Measurements from ENCODE around the gene DIP2B. TPM values are rescaled to one million over a fixed set of nuclear protein-coding genes. Genes with fewer than 3 reads are reported as not detected.

Gene DIP2B
- total RNA-seq, 1 donor from 2014 or later, result 37.1 TPM

- Histone ChIP-seq H3K4me3 (no peak overlapping the region), H3K79me2 (ENCODE audit: low read depth) (no peaks in the 10 kb centered on the region), H3F3A (ENCODE audit: low read depth) (no peaks in the 10 kb centered on the region), H3K36me3 (peaks cover 11% of the 10 kb centered on the region), H3K9ac (no peak overlapping the region), H3K4me2 (no peak overlapping the region), H2AFZ (replicated peaks) (no peak overlapping the region), H3K9me3 (ENCODE audit: low read depth) (no peaks in the 10 kb centered on the region), H3K27me3 (no peaks in the 10 kb centered on the region), H3K27ac (no peak overlapping the region), H4K20me1 (ENCODE audit: low read depth) (no peaks in the 10 kb centered on the region), H3K4me1 (no peaks in the 10 kb centered on the region)
- no peak overlapping the region for H3K4me3 Mint-ChIP-seq
- DNase-seq (ENCODE audit: low spot score), result no peak
- no peaks in the 10 kb centered on the region for H3K27me3 Mint-ChIP-seq (ENCODE audit: insufficient read depth, low read depth)
- H3K27ac Mint-ChIP-seq, result no peak overlapping the region
- H3K4me1 Mint-ChIP-seq, result no peaks in the 10 kb centered on the region
- H3K9me3 Mint-ChIP-seq, result no peaks in the 10 kb centered on the region
- TF ChIP-seq EZH2 (IDR thresholded peaks at IDR 0.05) (no peak), EZH2phosphoT487 (IDR thresholded peaks at IDR 0.05) (no peak)
- TF ChIP-seq, protein P1, sequence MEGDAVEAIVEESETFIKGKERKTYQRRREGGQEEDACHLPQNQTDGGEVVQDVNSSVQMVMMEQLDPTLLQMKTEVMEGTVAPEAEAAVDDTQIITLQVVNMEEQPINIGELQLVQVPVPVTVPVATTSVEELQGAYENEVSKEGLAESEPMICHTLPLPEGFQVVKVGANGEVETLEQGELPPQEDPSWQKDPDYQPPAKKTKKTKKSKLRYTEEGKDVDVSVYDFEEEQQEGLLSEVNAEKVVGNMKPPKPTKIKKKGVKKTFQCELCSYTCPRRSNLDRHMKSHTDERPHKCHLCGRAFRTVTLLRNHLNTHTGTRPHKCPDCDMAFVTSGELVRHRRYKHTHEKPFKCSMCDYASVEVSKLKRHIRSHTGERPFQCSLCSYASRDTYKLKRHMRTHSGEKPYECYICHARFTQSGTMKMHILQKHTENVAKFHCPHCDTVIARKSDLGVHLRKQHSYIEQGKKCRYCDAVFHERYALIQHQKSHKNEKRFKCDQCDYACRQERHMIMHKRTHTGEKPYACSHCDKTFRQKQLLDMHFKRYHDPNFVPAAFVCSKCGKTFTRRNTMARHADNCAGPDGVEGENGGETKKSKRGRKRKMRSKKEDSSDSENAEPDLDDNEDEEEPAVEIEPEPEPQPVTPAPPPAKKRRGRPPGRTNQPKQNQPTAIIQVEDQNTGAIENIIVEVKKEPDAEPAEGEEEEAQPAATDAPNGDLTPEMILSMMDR (IDR thresholded peaks at IDR 0.05), result no peak
- peaks cover 26% of the 10 kb centered on the region for H3K36me3 Mint-ChIP-seq
Measured at GRCh38 chr12:50477241-50477832, 27.4 kb upstream of the DIP2B start.

DNA sequence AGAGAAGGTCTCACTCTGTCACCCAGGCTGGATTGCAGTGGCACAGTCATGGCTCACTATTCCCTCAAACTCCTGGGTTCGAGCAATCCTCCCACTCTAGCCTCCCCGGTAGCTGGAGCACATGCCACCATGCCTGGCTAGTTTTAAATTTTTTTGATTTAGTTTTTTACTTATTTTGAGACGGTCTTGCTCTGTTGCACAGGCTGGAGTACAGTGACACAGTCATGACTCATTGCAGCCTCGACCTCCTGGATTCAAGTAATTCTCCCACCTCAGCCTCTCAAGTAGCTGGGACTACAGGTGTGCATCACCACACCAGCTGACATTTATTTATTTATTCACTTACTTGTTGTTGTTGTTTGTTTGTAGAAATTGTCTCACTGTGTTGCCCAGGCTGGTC, 22.2 kb upstream of the DIP2B start:
- no peak for DNase-seq (ENCODE audit: low spot score)
- Histone ChIP-seq H3K36me3 (no peaks in the 10 kb centered on the region), H3F3A (ENCODE audit: low read depth) (no peaks in the 10 kb centered on the region), H3K27me3 (no peaks in the 10 kb centered on the region), H3K4me1 (no peaks in the 10 kb centered on the region), H3K9me3 (ENCODE audit: low read depth) (no peaks in the 10 kb centered on the region), H3K27ac (no peak overlapping the region), H3K4me2 (no peak overlapping the region), H3K79me2 (ENCODE audit: low read depth) (no peaks in the 10 kb centered on the region), H3K9ac (no peak overlapping the region), H3K4me3 (no peak overlapping the region), H2AFZ (replicated peaks) (no peak overlapping the region), H4K20me1 (ENCODE audit: low read depth) (no peaks in the 10 kb centered on the region)
- peaks cover 2% of the 10 kb centered on the region for H3K9me3 Mint-ChIP-seq
- H3K4me1 Mint-ChIP-seq, result no peaks in the 10 kb centered on the region
- no peak overlapping the region for H3K4me3 Mint-ChIP-seq
- H3K27ac Mint-ChIP-seq, result no peak overlapping the region
- H3K36me3 Mint-ChIP-seq, result peaks cover 1% of the 10 kb centered on the region
- TF ChIP-seq EZH2phosphoT487 (IDR thresholded peaks at IDR 0.05) (no peak), EZH2 (IDR thresholded peaks at IDR 0.05) (no peak)
- TF ChIP-seq, protein P1 (IDR thresholded peaks at IDR 0.05), result no peak
- H3K27me3 Mint-ChIP-seq (ENCODE audit: insufficient read depth, low read depth), result no peaks in the 10 kb centered on the region

- no peaks in the 10 kb centered on the region for H4K20me1 ChIP-seq (ENCODE audit: low read depth)
- no peaks in the 10 kb centered on the region for H3K79me2 ChIP-seq (ENCODE audit: low read depth)
- no peak overlapping the region for H3K27ac ChIP-seq
- TF ChIP-seq EZH2 (IDR thresholded peaks at IDR 0.05) (no peak), EZH2phosphoT487 (IDR thresholded peaks at IDR 0.05) (no peak)
- TF ChIP-seq, protein P1 (IDR thresholded peaks at IDR 0.05), result no peak
- Mint-ChIP-seq H3K4me3 (no peak overlapping the region), H3K27ac (no peak overlapping the region), H3K9me3 (peaks cover 2% of the 10 kb centered on the region), H3K27me3 (ENCODE audit: insufficient read depth, low read depth) (no peaks in the 10 kb centered on the region), H3K36me3 (no peaks in the 10 kb centered on the region), H3K4me1 (no peaks in the 10 kb centered on the region)
- no peaks in the 10 kb centered on the region for H3K4me1 ChIP-seq
- no peaks in the 10 kb centered on the region for H3K9me3 ChIP-seq (ENCODE audit: low read depth)
- H3K4me2 ChIP-seq, result no peak overlapping the region
- DNase-seq (ENCODE audit: low spot score), result no peak
- H3F3A ChIP-seq (ENCODE audit: low read depth), result no peaks in the 10 kb centered on the region
- H2AFZ ChIP-seq (replicated peaks), result no peak overlapping the region
- H3K27me3 ChIP-seq, result no peaks in the 10 kb centered on the region
- no peak overlapping the region for H3K9ac ChIP-seq
- no peak overlapping the region for H3K4me3 ChIP-seq
- H3K36me3 ChIP-seq, result no peaks in the 10 kb centered on the region
Measured at GRCh38 chr12:50483488-50483887, 21.3 kb upstream of the DIP2B start.

Data from neural progenitor cell (in vitro differentiated cells).